Endodermal cell (in vitro differentiated cells): ENCODE measurements around the gene FETUB. TPM values are rescaled to one million over a fixed set of nuclear protein-coding genes. Genes with fewer than 3 reads are reported as not detected.

Source experiments
- DNase-seq: peaks from one replicate; pipeline ENCODE4 v3.0.0-alpha.2; 2017
- H3K27ac ChIP-seq: 2 replicates; pipeline ENCODE4 v1.5.1; 2013; ENCODE audit warnings: mild to moderate bottlenecking, low read depth, low read length, moderate library complexity
- H3K27me3 ChIP-seq: 2 replicates; pipeline ENCODE4 v1.6.1; 2013; ENCODE audit warnings: mild to moderate bottlenecking, low read length, moderate library complexity; ENCODE audit not compliant: insufficient read depth, control insufficient read depth, poor library complexity, severe bottlenecking
- H3K36me3 ChIP-seq: 2 replicates; pipeline ENCODE4 v1.7.0; 2013; ENCODE audit warnings: mild to moderate bottlenecking, low read length, moderate library complexity; ENCODE audit not compliant: control insufficient read depth, insufficient read depth
- H3K4me1 ChIP-seq: one replicate; pipeline ENCODE4 v1.7.0; 2013; ENCODE audit warnings: low read length; ENCODE audit not compliant: control insufficient read depth, insufficient read depth
- H3K4me3 ChIP-seq: 2 replicates; pipeline ENCODE4 v1.5.1; 2013; ENCODE audit warnings: mild to moderate bottlenecking, low read length, moderate library complexity
- H3K9ac ChIP-seq: 2 replicates; pipeline ENCODE4 v1.6.1; 2013; ENCODE audit warnings: mild to moderate bottlenecking, low read length, moderate library complexity; ENCODE audit not compliant: poor library complexity, severe bottlenecking; ENCODE audit errors: extremely low read depth
- H3K9me3 ChIP-seq: 2 replicates; pipeline ENCODE4 v1.6.1; 2013; ENCODE audit warnings: mild to moderate bottlenecking, low read length, moderate library complexity; ENCODE audit not compliant: control insufficient read depth
- H3K27ac Mint-ChIP-seq: 2 replicates; pipeline ENCODE4 v1.8.0; 2020; ENCODE audit warnings: mixed read lengths
- H3K27me3 Mint-ChIP-seq: 2 replicates; pipeline ENCODE4 v1.8.0; 2021; ENCODE audit warnings: mild to moderate bottlenecking, mixed read lengths; ENCODE audit not compliant: insufficient read depth
- H3K36me3 Mint-ChIP-seq: 2 replicates; pipeline ENCODE4 v1.8.0; 2020; ENCODE audit warnings: low read depth, mixed read lengths
- H3K4me1 Mint-ChIP-seq: 2 replicates; pipeline ENCODE4 v1.8.0; 2020; ENCODE audit warnings: mixed read lengths
- H3K4me3 Mint-ChIP-seq: 2 replicates; pipeline ENCODE4 v1.8.0; 2020; ENCODE audit warnings: mild to moderate bottlenecking, moderate library complexity, mixed read lengths
- H3K9me3 Mint-ChIP-seq: 2 replicates; pipeline ENCODE4 v1.8.0; 2020; ENCODE audit warnings: mild to moderate bottlenecking, mixed read lengths
- WGBS, 2 experiments: methylation state at CpG; one replicate each; pipeline versions ENCODE4 v1.1.5 to v1.1.7; 2013; ENCODE audit warnings: missing lambda C conversion rate in 2 of 2, mixed read lengths in 1 of 2; ENCODE audit not compliant: insufficient coverage in 1 of 2, insufficient read length in 1 of 2; 5-methylcytosine and 5-hydroxymethylcytosine counted together
- total RNA-seq, 2 donors: library from RNA; stranded (reverse); fragmentation: NEBNext Ultra II Directional in 1 of 2; extraction: Animal tissue kit (Norgen Biotek cat#: 25700) in 1 of 2; gene quantifications; 2 replicates in 1 of 2; 3 replicates in 1 of 2; pipeline ENCODE4 v1.2.1, GENCODE V29; 2021
- TF ChIP-seq, protein P1 (sequence below): fragments of 200-600 bp; sonication (generic); conservative IDR thresholded peaks from 2 replicates; pipeline ENCODE4 v1.5.0; 2021; ENCODE audit warnings: antibody characterized with exemption, mild to moderate bottlenecking

The FETUB gene
- total RNA-seq, 2 donors from 2014 or later = not detected

DNA sequence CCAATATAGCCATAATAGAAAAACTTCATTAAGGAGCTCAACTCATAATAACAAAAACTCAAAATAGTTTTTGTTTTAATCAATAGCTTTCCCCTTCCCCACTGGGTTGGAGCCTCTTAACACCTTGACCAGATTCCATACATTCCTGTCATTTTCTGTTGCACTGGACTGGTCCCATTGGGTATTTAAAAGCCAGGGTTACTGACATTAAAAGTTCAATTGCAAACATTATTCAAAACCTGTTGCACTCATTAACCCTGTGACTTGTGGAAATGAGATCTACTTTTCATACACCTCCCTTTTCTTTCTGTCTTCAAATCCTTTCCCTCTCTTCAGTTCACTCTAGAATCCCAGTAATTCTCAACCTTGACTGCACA, 23.9 kb downstream of the FETUB start:
- Histone ChIP-seq H3K9me3 (no peaks in the 10 kb centered on the region), H3K36me3 (no peaks in the 10 kb centered on the region), H3K27ac (no peak overlapping the region), H3K27me3 (no peaks in the 10 kb centered on the region), H3K4me3 (peak overlapping the region; percentile 39), H3K4me1 (peaks cover 12% of the 10 kb centered on the region), H3K9ac (peak overlapping the region; percentile 16)
- TF ChIP-seq, protein P1, sequence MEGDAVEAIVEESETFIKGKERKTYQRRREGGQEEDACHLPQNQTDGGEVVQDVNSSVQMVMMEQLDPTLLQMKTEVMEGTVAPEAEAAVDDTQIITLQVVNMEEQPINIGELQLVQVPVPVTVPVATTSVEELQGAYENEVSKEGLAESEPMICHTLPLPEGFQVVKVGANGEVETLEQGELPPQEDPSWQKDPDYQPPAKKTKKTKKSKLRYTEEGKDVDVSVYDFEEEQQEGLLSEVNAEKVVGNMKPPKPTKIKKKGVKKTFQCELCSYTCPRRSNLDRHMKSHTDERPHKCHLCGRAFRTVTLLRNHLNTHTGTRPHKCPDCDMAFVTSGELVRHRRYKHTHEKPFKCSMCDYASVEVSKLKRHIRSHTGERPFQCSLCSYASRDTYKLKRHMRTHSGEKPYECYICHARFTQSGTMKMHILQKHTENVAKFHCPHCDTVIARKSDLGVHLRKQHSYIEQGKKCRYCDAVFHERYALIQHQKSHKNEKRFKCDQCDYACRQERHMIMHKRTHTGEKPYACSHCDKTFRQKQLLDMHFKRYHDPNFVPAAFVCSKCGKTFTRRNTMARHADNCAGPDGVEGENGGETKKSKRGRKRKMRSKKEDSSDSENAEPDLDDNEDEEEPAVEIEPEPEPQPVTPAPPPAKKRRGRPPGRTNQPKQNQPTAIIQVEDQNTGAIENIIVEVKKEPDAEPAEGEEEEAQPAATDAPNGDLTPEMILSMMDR = no peak
- Mint-ChIP-seq H3K27me3 (peaks cover 5% of the 10 kb centered on the region), H3K9me3 (peaks cover 9% of the 10 kb centered on the region), H3K27ac (peak overlapping the region; percentile 89), H3K36me3 (peaks cover 3% of the 10 kb centered on the region), H3K4me1 (peaks cover 59% of the 10 kb centered on the region), H3K4me3 (no peak overlapping the region)
- no peak for DNase-seq

DNA sequence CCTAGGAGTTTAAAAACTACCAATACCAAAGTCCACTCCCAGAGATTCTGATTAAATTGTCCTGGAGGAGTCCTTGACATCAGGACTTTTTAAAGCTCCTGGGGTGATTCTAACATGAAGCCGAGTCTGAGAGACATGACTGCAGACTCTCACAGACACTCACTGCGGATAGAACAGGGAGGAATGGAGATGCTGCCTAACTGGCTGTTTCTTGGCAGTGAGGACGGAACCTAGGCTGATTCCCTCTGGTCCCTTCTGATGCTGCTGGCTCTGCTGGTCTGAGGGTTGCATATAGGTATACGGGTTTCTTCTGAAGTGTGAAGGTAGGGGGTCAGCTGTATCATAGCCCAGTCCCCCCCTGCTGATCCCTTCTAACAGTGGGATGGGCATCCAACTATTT, 24.3 kb downstream of the FETUB start:
- 51 to 66% methylated on average over 2 to 3 of the region's 4 CpGs for WGBS, 2 experiments
- Histone ChIP-seq H3K9me3 (no peaks in the 10 kb centered on the region), H3K4me1 (peaks cover 12% of the 10 kb centered on the region), H3K27me3 (no peaks in the 10 kb centered on the region), H3K4me3 (peak overlapping the region; percentile 39), H3K36me3 (no peaks in the 10 kb centered on the region), H3K9ac (no peak overlapping the region), H3K27ac (no peak overlapping the region)
- Mint-ChIP-seq H3K4me1 (peaks cover 57% of the 10 kb centered on the region), H3K27ac (peak overlapping the region; percentile 77), H3K9me3 (peaks cover 6% of the 10 kb centered on the region), H3K4me3 (no peak overlapping the region), H3K27me3 (peaks cover 5% of the 10 kb centered on the region), H3K36me3 (no peaks in the 10 kb centered on the region)
- DNase-seq = peak; percentile 69
- TF ChIP-seq, protein P1 = no peak

DNA sequence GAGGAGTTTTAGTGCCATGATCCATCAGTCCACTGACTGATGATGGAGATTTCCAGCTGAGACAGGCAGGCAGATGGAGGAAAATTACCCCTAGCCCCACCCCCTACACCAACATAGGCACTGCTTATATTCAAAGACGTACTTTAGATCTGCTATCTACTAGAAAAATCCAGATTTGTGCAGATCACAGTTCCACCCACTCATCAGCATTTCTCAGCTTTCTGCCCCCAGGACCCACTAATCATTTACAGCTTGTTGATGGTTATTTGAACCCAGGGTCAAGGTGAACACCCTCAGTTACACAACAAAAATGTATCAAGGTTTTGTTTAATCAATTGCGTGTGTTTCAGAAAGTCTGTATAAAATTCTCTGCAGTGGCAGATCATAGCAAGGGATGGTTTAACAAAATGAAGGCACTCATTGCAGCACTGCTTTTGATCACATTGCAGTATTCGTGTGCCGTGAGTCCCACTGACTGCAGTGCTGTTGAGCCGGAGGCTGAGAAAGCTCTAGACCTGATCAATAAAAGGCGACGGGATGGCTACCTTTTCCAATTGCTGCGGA, 25.5 kb downstream of the FETUB start, which contains the start of gene HRG:
HRG (plus strand) TSS at position 390 of the 564 bp plus-strand sequence; CDS start at position 408, 18 bp downstream.
- Histone ChIP-seq H3K27me3 (no peaks in the 10 kb centered on the region), H3K9me3 (no peaks in the 10 kb centered on the region), H3K4me3 (no peak within 1 kb of the TSS), H3K36me3 (no peaks in the 10 kb centered on the region), H3K9ac (no peak within 1 kb of the TSS), H3K27ac (no peak within 1 kb of the TSS), H3K4me1 (peaks cover 12% of the 10 kb centered on the region)
- 92 to 94% methylated on average over 8 of the region's 8 CpGs for WGBS, 2 experiments
- peaks cover 5% of the 10 kb centered on the region for H3K27me3 Mint-ChIP-seq
- TF ChIP-seq, protein P1 = no peak
- no peaks in the 10 kb centered on the region for H3K9me3 Mint-ChIP-seq
- DNase-seq = no peak
- no peak within 1 kb of the TSS for H3K4me3 Mint-ChIP-seq
- H3K36me3 Mint-ChIP-seq = no peaks in the 10 kb centered on the region
- no peak within 1 kb of the TSS for H3K27ac Mint-ChIP-seq
- H3K4me1 Mint-ChIP-seq = peaks cover 47% of the 10 kb centered on the region
